ENCODE results near the gene CECR2. TPM values are rescaled to one million over a fixed set of nuclear protein-coding genes. Genes with fewer than 3 reads are reported as not detected.

Gene CECR2
- total RNA-seq, 1 experiment from 2014 or later, result 154 TPM

- DNase-seq, result no peak
- no peak overlapping the region for H3K27ac ChIP-seq (ENCODE audit: insufficient read length, low read depth, low read length)
- H3T11ph ChIP-seq (ENCODE audit: low read length), result no peak overlapping the region
- no peak overlapping the region for H2BK5ac ChIP-seq (ENCODE audit: insufficient read length, low read length)
- H3K9me3 ChIP-seq (ENCODE audit: control insufficient read depth, low read depth, low read length), result no peaks in the 10 kb centered on the region
- H2BK20ac ChIP-seq (ENCODE audit: low read depth, low read length, poor library complexity, severe bottlenecking), result no peak overlapping the region
- H4K91ac ChIP-seq (ENCODE audit: insufficient read length, low read depth, low read length), result no peak overlapping the region
- H3K9ac ChIP-seq (ENCODE audit: extremely low read depth, insufficient read length, low read length), result no peak overlapping the region
- H3K18ac ChIP-seq (ENCODE audit: insufficient read length, low read depth, low read length), result no peak overlapping the region
- H4K20me1 ChIP-seq (ENCODE audit: control insufficient read depth, insufficient read depth, insufficient read length), result no peaks in the 10 kb centered on the region
- H2BK15ac ChIP-seq (ENCODE audit: low read depth, low read length), result no peak overlapping the region
- no peak overlapping the region for H2AFZ ChIP-seq (ENCODE audit: low read length)
- peaks cover 14% of the 10 kb centered on the region for H3K4me1 ChIP-seq (ENCODE audit: insufficient read depth, low read length)
- H3K4ac ChIP-seq (ENCODE audit: low read depth, low read length), result no peak overlapping the region
- no peak overlapping the region for H3K23ac ChIP-seq (ENCODE audit: insufficient read length, low read depth, low read length)
- no peak overlapping the region for H2BK120ac ChIP-seq (ENCODE audit: low read depth, low read length, poor library complexity, severe bottlenecking)
- no peaks in the 10 kb centered on the region for H3K23me2 ChIP-seq (ENCODE audit: insufficient read length, low read depth, low read length, poor library complexity, severe bottlenecking)
- Mint-ChIP-seq H3K9me3 (0 out of 5 replicates have a peak, but pooled peaks cover 0 to 3% of the 10 kb centered on the region in 2 experiments), H3K4me1 (peaks cover 30 to 33% of the 10 kb centered on the region in 2 experiments), H3K27ac (peak overlapping the region; percentile 0 to 40 (median 34); a peak in 6 of 7 replicates), H3K4me3 (no peak overlapping the region; a peak in 1 of 5 replicates), H3K27me3 (ENCODE audit: low read depth) (no peaks in the 10 kb centered on the region; the same call in none of the 2 replicates), H3K36me3 (ENCODE audit: insufficient read depth in 1 of 3, low read depth in 3 of 3) (no peaks in the 10 kb centered on the region; a peak in 1 of 7 replicates)
- no peak overlapping the region for H2AK5ac ChIP-seq (ENCODE audit: insufficient read length, low read length)
- no peak overlapping the region; the same call in 1 of the 2 replicates for H3K14ac ChIP-seq (ENCODE audit: insufficient read depth, low read length)
- H3K79me1 ChIP-seq (ENCODE audit: insufficient read depth, low read depth, low read length, poor library complexity, severe bottlenecking), result no peaks in the 10 kb centered on the region
- H2BK12ac ChIP-seq (ENCODE audit: insufficient read length, low read depth, low read length), result no peak overlapping the region
- no peak overlapping the region for H4K5ac ChIP-seq (ENCODE audit: insufficient read length, low read depth, low read length)
- no peak for TF ChIP-seq CTCF (conservative IDR thresholded peaks at IDR 0.05)
- no peaks in the 10 kb centered on the region for H3K79me2 ChIP-seq (ENCODE audit: insufficient read depth, low read length)
- H4K8ac ChIP-seq (replicated peaks; ENCODE audit: insufficient read length, low read depth, low read length), result no peak overlapping the region
- H3K27me3 ChIP-seq (ENCODE audit: insufficient read depth, low read length), result no peaks in the 10 kb centered on the region
- H3K4me2 ChIP-seq (ENCODE audit: insufficient read depth, insufficient read length, low read length), result peak overlapping the region; percentile 4
- no peak overlapping the region for H3K56ac ChIP-seq (ENCODE audit: insufficient read length, low read depth, low read length)
- no CpG with 5 or more reads among the region's 21 CpGs for WGBS (ENCODE audit: extremely low coverage, insufficient read length, low lambda C conversion rate)
Measured at GRCh38 chr22:17570851-17571631, 201.8 kb downstream of the CECR2 start.
